HG03095 (cell line): Measurements from ENCODE around the gene PREP.

Source experiments
- ATAC-seq: cut with Tn5 transposase; IDR thresholded peaks from one replicate; pipeline ENCODE4 v1.9.1; 2021; ENCODE audit warnings: moderate library complexity; ENCODE audit not compliant: unreplicated experiment

PREP gene

GRCh38 chr6:105313211-105313610 lies 89.7 kb downstream of the PREP start:
- ATAC-seq: no peak

- no peak for ATAC-seq
These were observed 91.9 kb downstream of the PREP start for GRCh38 chr6:105310947-105311346.

GRCh38 chr6:105310371-105310770 lies 92.5 kb downstream of the PREP start:
- no peak for ATAC-seq

- no peak for ATAC-seq
These were observed 94.0 kb downstream of the PREP start for GRCh38 chr6:105308840-105309239.

GRCh38 chr6:105305521-105305920 lies 97.4 kb downstream of the PREP start:
- ATAC-seq: no peak

- ATAC-seq: no peak
These were observed 98.1 kb downstream of the PREP start for GRCh38 chr6:105304825-105305224.

- ATAC-seq: no peak
These were observed 98.5 kb downstream of the PREP start for GRCh38 chr6:105304366-105304765.

- no peak for ATAC-seq
These were observed 100.2 kb downstream of the PREP start for GRCh38 chr6:105302617-105303128.

- ATAC-seq: no peak
These were observed 100.9 kb downstream of the PREP start for GRCh38 chr6:105301756-105302616.

- ATAC-seq: no peak
These were observed 101.8 kb downstream of the PREP start for GRCh38 chr6:105301072-105301503.

GRCh38 chr6:105300090-105300489 lies 102.8 kb downstream of the PREP start:
- no peak for ATAC-seq

- no peak for ATAC-seq
These were observed 108.8 kb downstream of the PREP start for GRCh38 chr6:105294129-105294528.

GRCh38 chr6:105292689-105293339 lies 110.1 kb downstream of the PREP start:
- no peak for ATAC-seq

GRCh38 chr6:105291525-105291924 lies 111.4 kb downstream of the PREP start:
- ATAC-seq: no peak

- no peak for ATAC-seq
These were observed 120.0 kb downstream of the PREP start for GRCh38 chr6:105282631-105283585.

GRCh38 chr6:105280033-105280432 lies 122.8 kb downstream of the PREP start:
- ATAC-seq: no peak

GRCh38 chr6:105279463-105279862 lies 123.4 kb downstream of the PREP start:
- ATAC-seq: no peak

GRCh38 chr6:105278813-105279212 lies 124.1 kb downstream of the PREP start:
- ATAC-seq: no peak

- no peak for ATAC-seq
These were observed 124.8 kb downstream of the PREP start for GRCh38 chr6:105278035-105278434.

- no peak for ATAC-seq
These were observed 126.5 kb downstream of the PREP start for GRCh38 chr6:105276374-105276773.

GRCh38 chr6:105275542-105275941 lies 127.3 kb downstream of the PREP start:
- no peak for ATAC-seq
